GM19324 (cell line): ENCODE results near the gene FAM199X.
"Not testable (repeated sequence)": the region's sequence is repeated elsewhere in the genome, so short reads cannot be mapped to it uniquely, and the experiment has no call there.

ENCODE experiments used
- ATAC-seq: cut with Tn5 transposase; IDR thresholded peaks from one replicate; pipeline ENCODE4 v1.9.1; 2021; ENCODE audit warnings: mild to moderate bottlenecking, moderate library complexity; ENCODE audit not compliant: unreplicated experiment, low FRiP score

Gene FAM199X

DNA sequence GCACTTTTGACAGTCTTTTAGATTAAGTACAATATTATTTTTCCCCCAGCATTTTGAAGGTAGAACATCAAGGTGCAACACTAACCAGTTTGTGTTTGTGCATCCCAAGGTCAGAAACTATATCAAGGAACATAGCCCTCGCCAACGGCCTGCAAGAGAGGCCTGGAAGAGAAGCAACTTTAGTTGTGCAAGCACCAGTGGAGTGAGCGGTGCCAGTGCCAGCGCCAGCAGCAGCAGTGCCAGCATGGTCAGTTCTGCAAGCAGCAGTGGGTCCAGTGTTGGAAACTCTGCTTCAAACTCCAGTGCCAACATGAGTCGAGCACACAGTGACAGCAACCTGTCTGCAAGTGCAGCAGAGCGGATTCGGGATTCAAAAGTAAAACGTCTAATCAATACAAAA lies 21.7 kb downstream of the FAM199X start:
- ATAC-seq = no peak

DNA sequence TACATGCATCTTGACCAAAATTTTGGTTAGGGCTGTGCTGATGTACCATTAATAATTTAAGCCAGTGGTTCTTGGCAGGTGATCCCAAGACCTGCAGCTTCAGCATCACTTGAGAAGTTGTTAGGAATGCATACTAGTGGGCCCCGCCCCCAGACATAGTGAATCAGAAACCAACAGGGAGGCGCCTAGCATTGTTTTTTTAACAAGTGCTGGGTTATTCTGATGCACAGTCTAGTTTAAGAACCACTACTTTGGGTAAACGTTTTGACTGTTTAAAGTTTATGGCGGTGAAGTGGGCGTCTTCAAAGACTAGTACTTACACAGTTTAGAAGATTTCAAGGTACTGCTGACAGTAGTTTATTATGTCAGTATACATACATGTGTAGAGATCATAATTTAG lies 23.6 kb downstream of the FAM199X start:
- no peak for ATAC-seq

DNA sequence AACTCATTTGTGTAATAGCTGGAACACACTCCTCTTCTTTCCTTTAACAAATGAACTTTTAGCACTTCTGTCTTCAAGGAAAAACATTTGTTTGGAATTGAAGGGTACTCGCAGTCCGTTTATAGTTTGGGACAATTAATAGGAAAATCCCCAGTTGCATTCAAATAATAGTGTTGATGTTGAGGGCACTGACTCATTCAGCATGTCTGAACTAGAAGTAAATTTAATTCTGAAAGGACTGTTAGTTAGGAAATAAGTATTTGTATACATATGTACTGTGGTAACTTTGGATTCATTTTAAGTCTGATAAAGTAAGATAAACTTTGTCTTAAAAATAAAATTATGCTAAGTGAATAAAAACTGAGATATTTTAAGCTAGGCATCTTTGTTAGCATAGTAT lies 27.2 kb downstream of the FAM199X start:
- no peak for ATAC-seq

DNA sequence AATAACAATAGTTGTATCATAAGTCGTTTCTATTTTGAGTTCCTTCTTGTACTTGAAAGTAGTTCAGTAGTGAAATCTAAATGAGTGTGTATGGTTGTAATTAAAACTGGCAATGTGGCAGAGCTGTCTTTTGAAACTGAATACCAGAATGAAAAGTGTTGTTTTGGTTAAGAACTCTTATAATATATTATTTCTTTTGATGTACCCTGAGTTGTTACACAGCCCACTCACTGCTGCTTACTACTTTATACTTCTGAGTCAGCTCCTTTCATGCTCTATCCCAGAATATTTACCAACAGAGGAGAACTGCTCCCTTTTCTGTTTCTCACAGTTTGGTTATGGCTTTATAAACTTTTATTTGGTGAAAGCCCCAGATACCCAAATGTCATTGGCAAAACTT lies 28.8 kb downstream of the FAM199X start:
- ATAC-seq = no peak

DNA sequence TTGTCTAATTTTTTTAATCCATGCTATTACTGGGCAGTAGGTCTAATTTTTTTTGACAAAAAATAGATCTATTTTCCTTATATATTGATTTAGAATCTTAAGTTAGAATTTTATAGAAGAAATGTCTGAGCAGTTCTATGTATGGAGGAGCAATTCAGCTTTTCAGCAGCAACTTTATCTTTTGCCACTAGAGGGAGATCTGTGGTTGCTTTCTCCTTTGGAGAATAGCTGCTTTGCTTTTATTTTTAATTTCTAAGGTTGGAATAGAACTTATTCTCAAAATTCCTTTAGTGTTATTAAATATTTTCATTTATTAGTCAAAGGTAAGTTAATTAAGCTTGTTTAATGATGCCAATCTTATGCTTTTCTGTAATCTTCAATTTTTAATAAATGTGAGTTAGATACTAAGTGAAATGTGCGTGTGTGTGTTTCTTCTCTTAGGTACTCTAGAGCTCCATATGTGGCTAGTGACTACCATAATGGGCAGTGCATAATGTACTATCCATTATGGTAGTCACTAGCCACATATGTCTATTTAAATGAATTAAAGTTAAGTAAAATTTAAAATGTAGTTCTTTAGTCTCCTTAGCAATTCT lies 29.3 kb downstream of the FAM199X start:
- no peak for ATAC-seq

DNA sequence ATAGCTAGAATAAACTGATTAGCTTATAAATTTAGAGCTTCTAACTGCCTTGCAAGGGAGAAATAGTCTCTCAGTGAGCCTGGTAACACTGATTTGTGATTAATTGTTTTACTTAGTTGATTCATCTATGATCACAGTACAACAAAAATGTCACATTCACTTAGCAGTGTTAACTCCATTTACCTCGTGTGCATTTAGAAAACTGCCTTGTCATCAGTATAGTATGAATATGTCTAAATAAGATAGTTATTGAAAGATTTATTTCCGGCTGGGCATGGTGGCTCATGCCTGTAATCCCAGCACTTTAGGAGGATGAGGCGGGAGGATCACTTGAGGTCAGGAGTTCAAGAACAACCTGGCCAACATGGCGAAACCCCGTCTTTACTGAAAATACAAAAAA lies 39.3 kb downstream of the FAM199X start:
- no peak for ATAC-seq

DNA sequence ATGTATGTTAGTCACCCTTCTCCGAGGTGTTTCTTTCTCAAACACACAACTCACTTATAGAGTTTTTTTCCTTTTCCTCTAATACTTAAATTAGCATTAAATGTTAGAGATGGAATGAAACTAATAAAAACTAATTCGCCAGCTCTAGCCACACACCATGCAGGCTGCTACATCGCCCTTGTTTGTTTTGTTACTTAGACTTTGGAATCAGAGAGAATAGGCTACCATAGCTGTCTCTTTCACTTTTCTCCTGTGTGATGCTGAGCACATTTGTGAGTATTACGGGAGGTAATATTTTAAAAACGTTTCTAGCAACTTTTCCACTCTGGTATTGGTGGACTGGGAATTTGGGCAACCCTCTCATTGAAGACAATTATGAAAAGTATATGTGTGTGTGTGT lies 44.9 kb downstream of the FAM199X start:
- no peak for ATAC-seq

DNA sequence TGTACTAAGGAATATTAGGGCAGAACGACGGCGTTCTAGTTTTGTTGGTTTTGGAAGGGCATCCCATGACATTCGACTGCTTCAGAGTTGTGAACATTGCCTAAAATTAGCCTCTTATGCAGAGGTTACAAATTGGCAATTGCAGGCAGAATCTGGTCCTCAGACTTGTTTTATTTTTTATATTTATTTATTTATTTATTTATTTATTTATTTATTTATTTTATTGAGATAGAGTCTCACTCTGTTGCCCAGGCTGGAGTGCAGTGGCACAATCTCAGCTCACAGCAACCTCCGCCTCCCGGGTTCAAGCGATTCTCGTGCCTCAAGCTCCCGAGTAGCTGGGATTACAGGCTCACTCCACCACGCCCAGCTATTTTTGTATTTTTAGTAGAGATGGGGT lies 63.8 kb downstream of the FAM199X start:
- ATAC-seq = not testable (repeated sequence)
